HCT116 (cell line): ENCODE measurements around the gene CRIP2.

Experiments used
- EZH2phosphoT487 ChIP-seq: fragments of 200-600 bp; IDR thresholded peaks from 2 replicates; pipeline ENCODE4 v1.6.1; 2018; ENCODE audit warnings: antibody characterized with exemption, borderline replicate concordance
- FOSL1 ChIP-seq: IDR thresholded peaks from 2 replicates; pipeline ENCODE4 v1.6.1; 2012; ENCODE audit warnings: low read depth
- POLR2AphosphoS5 ChIP-seq: IDR thresholded peaks from 2 replicates; pipeline ENCODE4 v1.6.1; 2011; ENCODE audit warnings: mild to moderate bottlenecking, low read depth, low read length, moderate library complexity
- SRF ChIP-seq: IDR thresholded peaks from 2 replicates; pipeline ENCODE4 v1.6.1; 2012; ENCODE audit warnings: low read depth
- TF ChIP-seq, protein P1 (sequence below), 3 experiments: fragments of 200-600 bp in 1 of 3; sonication (generic) in 1 of 3; IDR thresholded peaks in 2 of 3; conservative IDR thresholded peaks in 1 of 3; 2 replicates each; pipeline ENCODE4 v1.5.1; 2012 to 2017; ENCODE audit warnings: low read depth in 2 of 3, low read length in 2 of 3, antibody characterized with exemption in 1 of 3, borderline replicate concordance in 1 of 3, control low read depth in 1 of 3, mild to moderate bottlenecking in 1 of 3, mixed read lengths in 1 of 3, mixed run types in 1 of 3, moderate library complexity in 1 of 3; ENCODE audit not compliant: insufficient read depth in 1 of 3
- TF ChIP-seq, protein P2 (sequence below): IDR thresholded peaks from 2 replicates; pipeline ENCODE4 v1.6.1; 2012; ENCODE audit warnings: low read depth

DNA sequence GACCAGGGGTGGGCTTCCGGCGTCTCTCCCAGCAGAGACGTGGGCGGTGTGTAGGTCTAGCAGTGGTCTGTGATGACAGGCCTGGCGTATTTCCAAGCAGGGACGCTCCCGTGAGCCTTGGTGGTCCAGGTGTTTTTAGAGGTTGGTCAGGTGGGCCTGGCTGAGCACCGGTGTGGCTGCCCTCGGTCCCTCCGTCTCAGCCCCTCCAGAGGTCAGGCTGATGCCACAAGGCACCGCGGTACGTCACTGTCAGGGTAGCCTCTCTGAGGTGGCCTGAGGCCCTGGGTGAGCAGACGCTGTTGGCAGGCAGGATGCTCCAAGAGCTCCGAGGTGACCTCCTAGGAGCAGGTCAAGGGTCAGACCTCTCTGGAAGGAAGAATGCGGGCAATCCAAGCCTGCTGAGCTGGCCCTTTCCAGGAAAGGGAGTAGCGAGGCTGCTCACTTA lies 41.4 kb upstream of the CRIP2 start:
- TF ChIP-seq, protein P1, sequence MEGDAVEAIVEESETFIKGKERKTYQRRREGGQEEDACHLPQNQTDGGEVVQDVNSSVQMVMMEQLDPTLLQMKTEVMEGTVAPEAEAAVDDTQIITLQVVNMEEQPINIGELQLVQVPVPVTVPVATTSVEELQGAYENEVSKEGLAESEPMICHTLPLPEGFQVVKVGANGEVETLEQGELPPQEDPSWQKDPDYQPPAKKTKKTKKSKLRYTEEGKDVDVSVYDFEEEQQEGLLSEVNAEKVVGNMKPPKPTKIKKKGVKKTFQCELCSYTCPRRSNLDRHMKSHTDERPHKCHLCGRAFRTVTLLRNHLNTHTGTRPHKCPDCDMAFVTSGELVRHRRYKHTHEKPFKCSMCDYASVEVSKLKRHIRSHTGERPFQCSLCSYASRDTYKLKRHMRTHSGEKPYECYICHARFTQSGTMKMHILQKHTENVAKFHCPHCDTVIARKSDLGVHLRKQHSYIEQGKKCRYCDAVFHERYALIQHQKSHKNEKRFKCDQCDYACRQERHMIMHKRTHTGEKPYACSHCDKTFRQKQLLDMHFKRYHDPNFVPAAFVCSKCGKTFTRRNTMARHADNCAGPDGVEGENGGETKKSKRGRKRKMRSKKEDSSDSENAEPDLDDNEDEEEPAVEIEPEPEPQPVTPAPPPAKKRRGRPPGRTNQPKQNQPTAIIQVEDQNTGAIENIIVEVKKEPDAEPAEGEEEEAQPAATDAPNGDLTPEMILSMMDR (IDR thresholded peaks at IDR 0.05 in 2 of 3, conservative IDR thresholded peaks at IDR 0.05 in 1 of 3; ENCODE audit: borderline replicate concordance in 1 of 3, insufficient read depth in 1 of 3, low read depth in 2 of 3, low read length in 2 of 3) = no peak
- TF ChIP-seq FOSL1 (no peak), POLR2AphosphoS5 (no peak), SRF (no peak), EZH2phosphoT487 (no peak)
- TF ChIP-seq, protein P2, sequence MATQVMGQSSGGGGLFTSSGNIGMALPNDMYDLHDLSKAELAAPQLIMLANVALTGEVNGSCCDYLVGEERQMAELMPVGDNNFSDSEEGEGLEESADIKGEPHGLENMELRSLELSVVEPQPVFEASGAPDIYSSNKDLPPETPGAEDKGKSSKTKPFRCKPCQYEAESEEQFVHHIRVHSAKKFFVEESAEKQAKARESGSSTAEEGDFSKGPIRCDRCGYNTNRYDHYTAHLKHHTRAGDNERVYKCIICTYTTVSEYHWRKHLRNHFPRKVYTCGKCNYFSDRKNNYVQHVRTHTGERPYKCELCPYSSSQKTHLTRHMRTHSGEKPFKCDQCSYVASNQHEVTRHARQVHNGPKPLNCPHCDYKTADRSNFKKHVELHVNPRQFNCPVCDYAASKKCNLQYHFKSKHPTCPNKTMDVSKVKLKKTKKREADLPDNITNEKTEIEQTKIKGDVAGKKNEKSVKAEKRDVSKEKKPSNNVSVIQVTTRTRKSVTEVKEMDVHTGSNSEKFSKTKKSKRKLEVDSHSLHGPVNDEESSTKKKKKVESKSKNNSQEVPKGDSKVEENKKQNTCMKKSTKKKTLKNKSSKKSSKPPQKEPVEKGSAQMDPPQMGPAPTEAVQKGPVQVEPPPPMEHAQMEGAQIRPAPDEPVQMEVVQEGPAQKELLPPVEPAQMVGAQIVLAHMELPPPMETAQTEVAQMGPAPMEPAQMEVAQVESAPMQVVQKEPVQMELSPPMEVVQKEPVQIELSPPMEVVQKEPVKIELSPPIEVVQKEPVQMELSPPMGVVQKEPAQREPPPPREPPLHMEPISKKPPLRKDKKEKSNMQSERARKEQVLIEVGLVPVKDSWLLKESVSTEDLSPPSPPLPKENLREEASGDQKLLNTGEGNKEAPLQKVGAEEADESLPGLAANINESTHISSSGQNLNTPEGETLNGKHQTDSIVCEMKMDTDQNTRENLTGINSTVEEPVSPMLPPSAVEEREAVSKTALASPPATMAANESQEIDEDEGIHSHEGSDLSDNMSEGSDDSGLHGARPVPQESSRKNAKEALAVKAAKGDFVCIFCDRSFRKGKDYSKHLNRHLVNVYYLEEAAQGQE = no peak
